HG03159 (cell line): ENCODE measurements around the gene PRKCQ.
A peak's percentile ranks its signal among the peaks of the same experiment; 100 is the strongest.
"Not testable (repeated sequence)": the region's sequence is repeated elsewhere in the genome, so short reads cannot be mapped to it uniquely, and the experiment has no call there.

ENCODE experiments used
- ATAC-seq: cut with Tn5 transposase; IDR thresholded peaks from one replicate; pipeline ENCODE4 v1.9.1; 2021; ENCODE audit warnings: mild to moderate bottlenecking, moderate library complexity; ENCODE audit not compliant: unreplicated experiment

PRKCQ gene

GRCh38 chr10:6494936-6495592, 85.0 kb downstream of the PRKCQ start:
- ATAC-seq, result no peak

- ATAC-seq, result no peak
Measured at GRCh38 chr10:6494442-6494819, 85.6 kb downstream of the PRKCQ start.

- ATAC-seq, result no peak
Measured at GRCh38 chr10:6493521-6494441, 86.3 kb downstream of the PRKCQ start.

DNA sequence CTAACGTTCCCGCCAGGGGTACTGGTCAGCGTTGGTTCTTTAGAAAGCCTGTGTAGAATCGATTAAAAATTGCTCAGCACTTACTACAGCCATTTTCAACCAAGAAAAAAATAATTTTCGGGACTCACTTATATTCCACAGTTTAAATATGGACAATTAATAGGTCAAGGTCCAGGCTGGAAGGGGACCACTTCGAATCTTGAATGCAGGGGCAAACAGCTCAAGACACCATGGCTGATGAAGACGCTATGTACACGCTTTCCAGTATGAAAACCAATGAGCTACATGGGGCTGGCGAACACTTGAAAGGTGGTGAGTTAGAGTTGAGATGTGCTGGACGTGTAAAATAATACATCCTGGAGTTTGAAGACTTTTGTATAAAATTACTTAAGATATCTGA, 87.2 kb downstream of the PRKCQ start:
- no peak for ATAC-seq

DNA sequence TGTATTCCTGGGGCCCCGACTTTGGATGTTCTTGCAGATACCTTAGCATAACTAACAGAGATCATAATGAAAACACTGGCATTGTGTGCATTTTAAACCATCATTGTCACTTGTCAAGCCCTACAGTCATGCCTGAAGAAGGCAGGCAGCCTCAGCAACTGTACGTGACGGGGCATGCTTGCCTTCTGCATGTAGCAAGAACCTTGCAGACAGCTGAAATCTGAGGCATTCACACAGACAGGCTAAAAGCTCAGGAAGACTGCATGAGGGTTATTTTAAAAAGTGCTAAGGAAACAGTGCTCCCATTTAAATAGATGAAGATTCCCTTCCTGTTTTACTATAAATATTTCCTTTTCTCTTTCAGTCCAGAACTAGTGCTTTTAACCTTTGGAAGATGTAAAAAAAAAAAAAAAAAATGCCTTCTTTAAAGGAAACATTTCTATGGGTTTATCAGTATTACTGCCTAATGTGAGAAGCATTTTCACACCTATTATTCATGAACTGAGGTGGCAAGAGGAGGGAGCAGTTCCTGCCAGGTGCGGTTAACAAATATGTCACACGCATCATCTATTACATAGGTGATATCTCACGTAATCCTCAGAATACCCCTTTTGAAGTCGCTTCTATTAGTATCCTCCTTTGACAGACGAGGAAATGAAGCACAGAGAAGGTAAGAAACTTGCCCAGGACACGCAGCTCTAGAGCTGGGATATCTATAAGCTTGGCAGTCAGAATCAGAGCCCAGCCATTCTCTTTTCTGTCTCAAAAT, 88.1 kb downstream of the PRKCQ start:
- ATAC-seq, result no peak

DNA sequence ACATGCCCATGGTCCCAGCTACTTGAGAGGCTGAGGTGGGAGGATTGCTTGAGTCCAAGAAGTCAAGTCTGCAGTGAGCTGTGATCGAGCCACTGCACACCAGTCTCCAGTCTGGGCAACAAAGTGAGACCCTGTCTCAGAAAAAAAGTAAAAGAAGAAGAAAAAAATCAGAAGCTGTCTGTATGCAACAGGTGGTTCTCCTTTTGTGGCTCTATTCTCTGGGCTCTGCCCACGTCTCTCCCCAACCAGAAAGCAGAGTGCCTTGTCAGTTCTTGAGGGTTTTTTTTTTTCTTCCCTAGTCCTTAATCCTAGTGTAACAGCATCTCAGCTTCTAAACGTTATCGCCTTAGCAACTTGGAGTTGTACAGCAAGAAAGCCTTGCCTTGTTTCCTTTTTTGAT, 89.5 kb downstream of the PRKCQ start:
- ATAC-seq, result no peak

GRCh38 chr10:6487920-6488319, 92.2 kb downstream of the PRKCQ start:
- ATAC-seq, result no peak

- ATAC-seq, result no peak
Measured at GRCh38 chr10:6486309-6486708, 93.8 kb downstream of the PRKCQ start.

- ATAC-seq, result no peak
Measured at GRCh38 chr10:6482737-6483357, 97.2 kb downstream of the PRKCQ start.

- ATAC-seq, result no peak
Measured at GRCh38 chr10:6478722-6479121, 101.4 kb downstream of the PRKCQ start.

DNA sequence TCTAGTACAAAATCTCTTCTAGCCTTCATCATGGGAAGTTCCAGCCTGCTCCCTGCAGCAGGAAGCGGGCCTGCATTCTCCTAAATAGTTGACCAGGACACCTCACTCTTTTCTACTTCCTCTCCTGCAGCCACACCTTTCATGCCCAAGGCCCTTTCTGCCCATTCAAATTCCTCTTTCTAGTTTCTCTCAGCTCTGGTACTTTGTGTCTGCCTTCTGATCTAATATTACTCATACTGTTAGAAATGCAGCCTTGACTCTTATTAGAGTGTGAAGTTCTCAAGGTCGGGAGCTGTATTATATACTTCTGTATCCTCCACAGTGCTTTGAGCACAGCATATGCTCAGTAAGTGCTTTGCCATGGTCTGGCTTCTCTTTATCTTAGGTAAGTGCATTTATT, 103.1 kb downstream of the PRKCQ start:
- no peak for ATAC-seq

DNA sequence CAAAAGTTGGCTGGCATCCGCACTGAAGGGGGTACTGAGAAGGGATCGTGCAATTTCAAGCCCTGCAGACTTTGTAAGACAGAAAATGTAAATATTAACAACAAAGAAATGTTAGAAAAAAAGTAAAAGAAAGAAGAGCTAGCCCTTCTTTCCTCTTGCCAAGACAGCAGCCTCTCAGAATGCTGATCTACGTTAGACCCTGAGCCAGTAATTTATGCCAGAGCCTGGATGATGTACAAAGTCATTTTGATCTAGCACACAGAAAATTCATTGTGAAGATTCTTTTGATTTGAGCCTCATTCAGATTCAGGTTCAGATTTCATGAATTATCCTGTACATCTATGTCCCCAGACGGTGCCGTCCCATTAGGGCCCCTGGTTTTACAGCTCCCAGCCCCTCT, 105.2 kb downstream of the PRKCQ start:
- ATAC-seq, result no peak

GRCh38 chr10:6473901-6474370, 106.1 kb downstream of the PRKCQ start:
- peak; percentile 84 for ATAC-seq

GRCh38 chr10:6473430-6473829, 106.6 kb downstream of the PRKCQ start:
- ATAC-seq, result peak; percentile 37

DNA sequence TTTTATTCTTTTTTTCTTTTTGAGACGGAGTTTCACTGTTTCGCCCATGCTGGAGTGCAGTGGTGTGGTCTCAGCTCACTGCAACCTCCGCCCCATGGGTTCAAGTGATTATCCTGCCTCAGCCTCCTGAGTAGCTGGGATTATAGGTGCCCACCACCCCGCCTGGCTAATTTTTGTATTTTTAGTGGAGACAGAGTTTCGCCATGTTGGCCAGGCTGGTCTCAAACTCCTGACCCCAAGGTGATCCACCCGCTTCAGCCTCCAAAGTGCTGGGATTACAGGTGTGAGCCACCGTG, 107.4 kb downstream of the PRKCQ start:
- ATAC-seq, result not testable (repeated sequence)

DNA sequence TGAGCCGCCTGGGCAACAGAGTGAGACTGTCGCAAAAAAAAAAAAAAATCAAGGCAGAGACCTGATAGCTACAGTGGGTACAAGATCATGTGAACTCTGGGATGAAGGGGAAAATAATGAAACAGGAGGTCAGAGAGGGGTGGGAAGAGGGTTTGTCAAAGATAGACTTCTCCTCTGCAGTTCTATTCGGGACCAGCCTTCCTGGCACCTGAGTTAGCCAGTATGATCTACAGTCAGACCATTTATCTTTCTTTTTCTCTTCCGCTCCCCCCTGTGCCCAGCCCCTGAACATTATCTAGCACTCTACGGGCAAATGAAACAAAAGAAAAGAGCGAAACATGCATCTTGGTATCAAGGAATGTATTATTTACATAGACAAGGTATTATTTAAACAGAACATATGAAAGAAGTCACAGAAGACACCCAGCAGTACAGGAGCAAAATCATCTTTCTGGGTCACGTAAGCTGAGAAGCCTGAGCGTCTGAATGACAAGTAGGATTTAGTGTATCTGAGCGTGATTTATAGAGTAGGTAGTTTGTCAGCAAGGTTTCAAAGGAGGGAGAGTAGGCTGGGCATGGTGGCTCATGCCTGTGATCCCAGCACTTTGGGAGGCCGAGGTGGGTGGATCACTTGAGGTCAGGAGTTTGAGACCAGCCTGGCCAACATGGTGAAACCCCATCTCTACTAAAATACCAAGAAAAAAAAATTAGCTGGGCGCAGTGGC, 109.0 kb downstream of the PRKCQ start:
- ATAC-seq, result no peak

GRCh38 chr10:6469661-6470060, 110.4 kb downstream of the PRKCQ start:
- no peak for ATAC-seq

DNA sequence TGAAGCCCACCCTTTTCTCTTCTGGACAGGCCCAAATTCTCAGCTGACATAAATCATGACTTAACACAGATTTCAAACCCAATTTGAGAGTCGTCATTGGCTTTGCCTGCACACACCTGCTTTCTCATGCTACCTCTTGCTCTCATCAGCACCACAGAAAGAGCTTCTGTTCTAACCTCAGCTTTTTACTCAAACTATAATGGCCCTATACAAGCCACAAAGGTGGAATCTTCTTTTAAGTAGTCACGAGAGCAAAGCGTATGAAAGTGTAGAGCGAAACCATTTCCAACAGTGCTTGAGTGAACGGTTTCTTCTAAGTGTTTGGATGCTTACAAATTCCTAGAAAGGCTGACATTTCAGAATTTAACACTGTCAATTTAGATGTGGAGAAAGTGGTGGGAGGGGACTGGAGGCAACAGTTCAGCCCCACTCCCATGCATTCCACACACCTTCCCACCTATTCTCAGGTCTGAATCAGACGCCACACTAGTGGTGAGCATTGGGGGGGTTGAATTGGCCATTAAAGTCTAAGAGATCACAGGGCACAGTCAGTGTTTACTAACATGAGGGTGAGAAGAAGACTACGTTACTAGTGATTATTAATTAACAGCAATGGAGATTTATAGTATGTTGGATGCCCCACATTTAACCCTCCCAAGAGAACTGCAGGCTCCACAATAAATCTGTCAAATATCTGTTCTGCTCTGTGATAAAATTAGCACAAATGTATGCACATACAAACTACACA, 114.0 kb downstream of the PRKCQ start:
- ATAC-seq, result no peak

GRCh38 chr10:6465437-6465836, 114.6 kb downstream of the PRKCQ start:
- ATAC-seq, result no peak
